Smooth muscle cell (in vitro differentiated cells): ENCODE measurements around the gene IRX4. TPM values are rescaled to one million over a fixed set of nuclear protein-coding genes. Genes with fewer than 3 reads are reported as not detected.

Experiments
- DNase-seq: peaks from one replicate; lab custom pipeline; 2025; ENCODE audit not compliant: unreplicated experiment; lab: John Stamatoyannopoulos, UW
- H2AFZ ChIP-seq: fragments of 200-600 bp; sonication (generic); 2 replicates; pipeline ENCODE4 v1.6.0; 2016; ENCODE audit warnings: antibody characterized with exemption, low read depth, mild to moderate bottlenecking
- H3F3A ChIP-seq: fragments of 200-600 bp; sonication (generic); 2 replicates; pipeline ENCODE4 v1.6.0; 2017; ENCODE audit warnings: antibody characterized with exemption, low read depth
- H3K27ac ChIP-seq: fragments of 200-600 bp; sonication (generic); 2 replicates; pipeline ENCODE4 v1.5.1; 2016; ENCODE audit warnings: low read depth, mild to moderate bottlenecking
- H3K27me3 ChIP-seq: fragments of 200-600 bp; sonication (generic); 2 replicates; pipeline ENCODE4 v1.6.1; 2016; ENCODE audit warnings: low read depth, mild to moderate bottlenecking
- H3K36me3 ChIP-seq: fragments of 200-600 bp; sonication (generic); 2 replicates; pipeline ENCODE4 v1.5.1; 2016; ENCODE audit warnings: low read depth
- H3K4me1 ChIP-seq: fragments of 200-600 bp; sonication (generic); 2 replicates; pipeline ENCODE4 v1.5.1; 2016; ENCODE audit warnings: low read depth
- H3K4me2 ChIP-seq: fragments of 200-600 bp; sonication (generic); 2 replicates; pipeline ENCODE4 v1.6.0; 2016; ENCODE audit warnings: mild to moderate bottlenecking
- H3K4me3 ChIP-seq: fragments of 200-600 bp; sonication (generic); 2 replicates; pipeline ENCODE4 v1.5.1; 2016; ENCODE audit warnings: mild to moderate bottlenecking
- H3K79me2 ChIP-seq: fragments of 200-600 bp; sonication (generic); 2 replicates; pipeline ENCODE4 v1.6.0; 2016; ENCODE audit warnings: low read depth, mild to moderate bottlenecking
- H3K9ac ChIP-seq: fragments of 200-600 bp; sonication (generic); 2 replicates; pipeline ENCODE4 v1.6.0; 2016; ENCODE audit warnings: low read depth
- H3K9me3 ChIP-seq: fragments of 200-600 bp; sonication (generic); replicated peaks from 2 replicates; pipeline ENCODE4 v1.5.1; 2016; ENCODE audit warnings: low read depth
- H4K20me1 ChIP-seq: fragments of 200-600 bp; sonication (generic); 2 replicates; pipeline ENCODE4 v1.6.0; 2016; ENCODE audit warnings: low read depth
- WGBS: methylation state at CpG from one replicate; pipeline ENCODE4 v1.1.7; 2016; ENCODE audit warnings: low lambda C conversion rate; 5-methylcytosine and 5-hydroxymethylcytosine counted together
- polyA plus RNA-seq: library from polyadenylated mRNA; unstranded; fragments of >200 nt; fragmentation: Nextera tagmentation; extraction: Ambion mirVana; gene quantifications from 2 replicates; pipeline ENCODE4 v1.2.1, GENCODE V29; 2016
- total RNA-seq: library from RNA; depleted of rRNA; stranded (reverse); fragments of >200 nt; gene quantifications from 2 replicates; pipeline ENCODE4 v1.2.3, GENCODE V29; 2014
- TF ChIP-seq, protein P1 (sequence below): fragments of 200-600 bp; sonication (generic); IDR thresholded peaks from 2 replicates; pipeline ENCODE4 v1.5.1; 2017; ENCODE audit warnings: borderline replicate concordance, mild to moderate bottlenecking, antibody characterized with exemption; ENCODE audit not compliant: insufficient read depth, poor library complexity, severe bottlenecking

The IRX4 gene
- total and polyA plus RNA-seq, 2 experiments from 2014 or later, result 0.18 to 0.40 TPM

DNA sequence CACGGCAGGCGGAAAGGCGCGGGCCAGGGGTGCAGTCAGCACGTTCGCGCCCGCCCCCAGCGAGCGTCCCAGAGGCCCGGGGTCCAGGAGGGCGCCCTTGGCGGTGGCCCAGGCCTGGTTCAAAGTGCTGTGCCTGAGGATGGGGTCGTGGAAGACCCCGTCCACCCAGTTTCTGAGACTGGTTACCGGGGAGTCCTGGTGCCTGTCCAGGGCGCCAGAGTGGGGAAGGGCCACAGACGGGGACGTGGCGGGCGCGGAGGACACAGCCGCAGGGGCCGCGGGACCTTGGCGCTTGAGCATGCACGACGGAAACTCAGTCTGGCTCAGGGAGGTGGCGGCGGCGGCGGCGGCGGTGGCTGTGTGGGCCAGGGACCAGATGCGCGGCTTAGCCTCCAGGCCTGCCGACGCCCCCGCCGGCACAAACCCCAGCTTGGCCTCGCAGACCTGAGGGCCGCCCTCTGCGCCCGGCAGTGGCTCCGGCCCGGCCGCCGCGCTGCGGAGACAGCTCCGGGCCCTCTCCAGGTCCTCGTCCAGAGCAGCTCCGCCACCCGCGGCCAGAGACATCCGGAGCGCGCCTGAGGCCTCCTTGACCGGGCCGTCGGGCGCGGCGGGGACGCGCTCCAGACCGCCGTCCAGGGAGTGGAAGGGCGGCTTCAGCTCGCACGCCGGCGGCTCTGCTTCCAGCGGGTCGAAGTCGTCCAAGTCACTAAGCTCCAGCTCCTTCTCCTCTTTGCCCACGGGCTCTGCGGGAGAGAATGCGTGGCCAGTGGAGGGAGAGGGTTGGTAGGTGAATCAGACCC is 4.5 kb downstream of the IRX4 start:
- TF ChIP-seq, protein P1, sequence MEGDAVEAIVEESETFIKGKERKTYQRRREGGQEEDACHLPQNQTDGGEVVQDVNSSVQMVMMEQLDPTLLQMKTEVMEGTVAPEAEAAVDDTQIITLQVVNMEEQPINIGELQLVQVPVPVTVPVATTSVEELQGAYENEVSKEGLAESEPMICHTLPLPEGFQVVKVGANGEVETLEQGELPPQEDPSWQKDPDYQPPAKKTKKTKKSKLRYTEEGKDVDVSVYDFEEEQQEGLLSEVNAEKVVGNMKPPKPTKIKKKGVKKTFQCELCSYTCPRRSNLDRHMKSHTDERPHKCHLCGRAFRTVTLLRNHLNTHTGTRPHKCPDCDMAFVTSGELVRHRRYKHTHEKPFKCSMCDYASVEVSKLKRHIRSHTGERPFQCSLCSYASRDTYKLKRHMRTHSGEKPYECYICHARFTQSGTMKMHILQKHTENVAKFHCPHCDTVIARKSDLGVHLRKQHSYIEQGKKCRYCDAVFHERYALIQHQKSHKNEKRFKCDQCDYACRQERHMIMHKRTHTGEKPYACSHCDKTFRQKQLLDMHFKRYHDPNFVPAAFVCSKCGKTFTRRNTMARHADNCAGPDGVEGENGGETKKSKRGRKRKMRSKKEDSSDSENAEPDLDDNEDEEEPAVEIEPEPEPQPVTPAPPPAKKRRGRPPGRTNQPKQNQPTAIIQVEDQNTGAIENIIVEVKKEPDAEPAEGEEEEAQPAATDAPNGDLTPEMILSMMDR, result no peak
- 9% methylated on average over 55 of the region's 79 CpGs for WGBS
- Histone ChIP-seq H3F3A (no peaks in the 10 kb centered on the region), H3K4me1 (peaks cover 23% of the 10 kb centered on the region), H3K9me3 (no peaks in the 10 kb centered on the region), H3K4me2 (no peak overlapping the region), H4K20me1 (no peaks in the 10 kb centered on the region), H3K4me3 (no peak overlapping the region), H3K36me3 (no peaks in the 10 kb centered on the region), H3K27me3 (peaks cover 100% of the 10 kb centered on the region), H2AFZ (no peak overlapping the region), H3K9ac (no peak overlapping the region), H3K79me2 (no peaks in the 10 kb centered on the region), H3K27ac (no peak overlapping the region)
- DNase-seq, result no peak

- no peaks in the 10 kb centered on the region for H3F3A ChIP-seq
- no peak overlapping the region for H3K4me3 ChIP-seq
- H3K27ac ChIP-seq, result no peak overlapping the region
- WGBS, result 11% methylated on average over 46 of the region's 46 CpGs
- H3K9me3 ChIP-seq, result no peaks in the 10 kb centered on the region
- no peak overlapping the region for H2AFZ ChIP-seq
- H3K27me3 ChIP-seq, result peaks cover 100% of the 10 kb centered on the region
- H3K79me2 ChIP-seq, result no peaks in the 10 kb centered on the region
- H3K36me3 ChIP-seq, result no peaks in the 10 kb centered on the region
- H3K9ac ChIP-seq, result no peak overlapping the region
- peaks cover 14% of the 10 kb centered on the region for H3K4me1 ChIP-seq
- peak overlapping the region; percentile 80 for H3K4me2 ChIP-seq
- no peaks in the 10 kb centered on the region for H4K20me1 ChIP-seq
- TF ChIP-seq, protein P1, result no peak
- DNase-seq, result no peak
Measured at GRCh38 chr5:1877103-1878049, 5.3 kb downstream of the IRX4 start.

DNA sequence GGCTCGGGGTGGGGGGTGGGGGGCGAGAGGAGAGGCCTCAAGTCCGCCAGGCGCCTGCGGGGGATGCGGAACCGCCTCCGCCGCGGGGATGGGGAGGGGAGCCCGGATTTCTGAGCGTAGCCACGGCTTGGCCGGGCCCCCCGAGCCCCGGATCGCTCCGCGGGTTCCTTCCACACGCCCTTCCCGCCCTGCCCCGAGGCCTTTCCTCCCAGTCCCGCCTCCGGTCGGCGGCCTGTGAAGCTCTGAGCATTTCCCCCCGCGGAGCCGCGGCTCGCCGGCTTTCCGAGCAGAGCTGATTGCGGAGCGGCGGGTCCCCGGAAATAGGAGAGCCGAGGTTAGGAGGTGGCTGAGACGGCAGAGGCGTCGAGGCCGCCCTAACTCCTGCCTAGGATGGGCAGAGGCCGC is 6.1 kb downstream of the IRX4 start:
- TF ChIP-seq, protein P1, result no peak
- Histone ChIP-seq H3K4me3 (peak overlapping the region; percentile 10), H3K9me3 (no peaks in the 10 kb centered on the region), H3K27ac (no peak overlapping the region), H4K20me1 (no peaks in the 10 kb centered on the region), H3K27me3 (peaks cover 100% of the 10 kb centered on the region), H3F3A (no peaks in the 10 kb centered on the region), H3K4me1 (peaks cover 13% of the 10 kb centered on the region), H2AFZ (no peak overlapping the region), H3K9ac (no peak overlapping the region), H3K4me2 (peak overlapping the region; percentile 80), H3K79me2 (no peaks in the 10 kb centered on the region), H3K36me3 (no peaks in the 10 kb centered on the region)
- no peak for DNase-seq
- under 1% methylated on average over 13 of the region's 43 CpGs for WGBS
